Caki2 (cell line): ENCODE measurements around the gene SNW1. TPM values are rescaled to one million over a fixed set of nuclear protein-coding genes. Genes with fewer than 3 reads are reported as not detected.
"Not testable (repeated sequence)": the region's sequence is repeated elsewhere in the genome, so short reads cannot be mapped to it uniquely, and the experiment has no call there.

Source experiments
- DNase-seq: peaks from one replicate; pipeline ENCODE4 v3.0.0-alpha.2; 2015; ENCODE audit warnings: low read depth
- in situ Hi-C: cut with HindIII; loops from 2 replicates; pipeline ENCODE4 v1.10.0; 2016; ENCODE audit warnings: low sequenced_read_pairs, low pct_unique_long_range_greater_than_20kb, mixed read lengths
- total RNA-seq: library from RNA; depleted of rRNA; stranded (reverse); fragments of >200 nt; shearing (Covaris generic); gene quantifications from 2 replicates; pipeline ENCODE4 v1.2.3, GENCODE V29; 2014; ENCODE audit warnings: low replicate concordance; rRNA removed

Gene SNW1
- 39.6 and 85.5 TPM in 2 replicates for total RNA-seq

DNA sequence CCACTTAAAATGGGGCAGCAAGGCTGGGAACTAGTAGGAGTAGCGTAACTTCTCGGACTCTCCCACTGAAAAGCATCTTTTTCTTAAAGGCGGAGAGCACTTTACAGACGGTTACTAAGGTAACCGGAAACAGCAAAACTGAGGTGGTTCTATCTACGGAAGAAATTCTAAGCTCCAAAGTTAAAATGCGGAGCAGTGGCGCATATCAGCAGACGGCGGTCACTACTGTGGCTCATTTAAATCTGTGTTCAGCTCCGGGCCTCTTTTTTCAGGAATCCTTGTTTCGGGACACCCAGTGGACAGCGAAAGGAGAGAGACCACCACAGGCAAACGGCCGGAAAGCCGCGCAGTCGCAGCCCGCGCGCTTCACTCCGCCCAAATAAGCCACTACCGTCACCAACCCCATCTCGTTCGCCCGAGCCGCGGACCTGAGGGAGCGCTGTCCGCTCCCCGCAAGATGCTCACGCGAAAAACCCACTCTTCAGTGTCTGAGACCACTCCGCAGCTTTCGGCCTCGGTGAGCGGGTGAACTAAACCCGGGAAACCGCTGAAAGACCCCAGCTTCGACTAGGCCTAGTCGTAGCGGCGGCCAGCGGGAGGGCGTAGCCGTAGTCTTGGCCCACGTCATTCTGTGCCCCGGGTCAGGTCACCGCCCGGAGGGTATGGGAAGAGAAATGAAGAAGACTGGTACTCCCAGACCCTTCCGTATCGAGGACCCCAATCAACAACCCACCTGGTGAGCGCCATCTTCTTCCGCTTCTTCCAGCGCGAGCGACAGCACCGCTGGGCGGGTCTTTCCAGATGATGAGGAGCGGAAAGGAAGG lies at the start of gene SNW1:
TSS of gene SNW1 (minus strand) at position 776 of the 824 bp plus-strand sequence. CDS start at position 747, 29 bp downstream.
- peak; percentile 80 for DNase-seq
- in situ Hi-C loops: no loop called here

DNA sequence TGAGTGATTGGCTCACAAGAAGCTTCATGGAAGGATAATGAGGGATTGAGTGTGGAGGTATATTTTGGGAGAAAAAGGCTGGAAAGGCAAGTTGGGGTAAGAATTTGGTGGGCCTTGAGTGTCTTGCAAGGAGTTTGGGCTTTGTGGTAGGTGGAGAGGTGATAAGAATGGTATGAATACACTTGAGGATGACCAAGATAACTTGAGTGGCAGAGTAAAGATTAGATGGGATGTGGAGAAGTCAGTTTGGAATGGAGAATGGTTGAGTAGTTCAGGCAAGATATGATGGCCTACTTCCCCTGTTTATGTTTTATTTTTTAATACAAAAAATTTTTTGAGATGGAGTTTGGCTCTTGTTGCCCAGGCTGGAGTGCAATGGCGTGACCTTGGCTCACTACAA lies 48.1 kb upstream of the SNW1 start:
- DNase-seq: no peak

DNA sequence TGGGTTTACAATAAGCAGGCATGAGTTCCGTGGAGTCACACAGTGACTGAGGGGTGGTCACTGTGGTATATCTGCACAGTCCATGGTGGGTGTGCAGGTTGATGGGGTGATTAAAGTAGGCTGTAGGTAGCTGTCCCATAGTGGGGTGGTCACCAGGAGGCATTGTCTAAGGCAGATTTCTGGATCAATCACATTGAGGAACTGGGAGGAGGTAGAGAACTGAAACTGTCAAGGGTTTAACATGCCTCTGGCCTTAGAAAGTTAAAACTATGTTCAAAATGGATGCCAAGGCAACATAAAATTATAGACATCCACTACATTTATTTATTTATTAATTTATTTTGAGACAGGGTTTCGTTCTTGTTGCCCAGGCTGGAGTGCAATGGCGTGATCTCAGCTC lies 47.3 kb upstream of the SNW1 start:
- in situ Hi-C loops: no loop called here

More for the DNA sequence above, 48.1 kb upstream of the SNW1 start:
- in situ Hi-C loops: no loop called here

DNA sequence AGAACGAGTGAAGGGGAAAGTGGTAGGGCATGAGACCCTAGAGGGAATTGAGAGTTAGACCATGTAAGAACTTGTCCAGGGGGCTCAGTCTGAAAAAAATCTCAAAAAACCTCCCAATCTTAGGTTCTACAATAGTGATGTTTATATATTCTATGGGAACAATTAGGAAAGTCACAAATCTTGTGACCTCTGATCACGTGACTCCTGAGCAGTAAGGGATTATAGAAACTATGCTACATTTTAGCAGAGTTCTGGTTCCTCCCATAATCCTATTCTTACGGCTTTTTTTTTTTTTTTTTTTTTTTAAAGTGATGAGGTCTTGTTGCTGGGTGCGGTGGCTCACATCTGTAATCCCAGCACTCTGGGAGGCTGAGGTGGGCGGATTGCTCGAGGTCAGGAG lies 44.8 kb upstream of the SNW1 start:
- no peak for DNase-seq
- in situ Hi-C loops: no loop called here

More for the DNA sequence above, 47.3 kb upstream of the SNW1 start:
- DNase-seq: no peak

DNA sequence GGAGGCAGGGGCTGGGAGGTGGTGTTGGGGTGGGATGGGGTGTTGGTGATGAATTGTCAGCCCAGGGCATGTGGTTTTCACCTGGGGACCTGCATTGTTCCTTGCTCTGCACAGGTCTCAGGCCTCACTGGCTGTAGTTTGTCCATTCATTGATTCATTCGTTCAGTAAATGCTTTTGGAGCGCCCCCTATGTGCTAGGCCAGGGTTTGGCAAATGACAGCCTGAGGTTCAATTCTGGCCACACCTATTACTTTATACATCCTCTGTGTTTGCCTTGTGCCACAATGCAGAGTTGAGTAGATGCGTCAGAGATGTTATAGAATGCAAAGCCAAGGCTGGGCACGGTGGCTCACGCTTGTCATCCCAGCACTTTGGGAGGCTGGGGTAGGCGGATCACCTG lies 43.6 kb upstream of the SNW1 start:
- no peak for DNase-seq
- in situ Hi-C loops: no loop called here

DNA sequence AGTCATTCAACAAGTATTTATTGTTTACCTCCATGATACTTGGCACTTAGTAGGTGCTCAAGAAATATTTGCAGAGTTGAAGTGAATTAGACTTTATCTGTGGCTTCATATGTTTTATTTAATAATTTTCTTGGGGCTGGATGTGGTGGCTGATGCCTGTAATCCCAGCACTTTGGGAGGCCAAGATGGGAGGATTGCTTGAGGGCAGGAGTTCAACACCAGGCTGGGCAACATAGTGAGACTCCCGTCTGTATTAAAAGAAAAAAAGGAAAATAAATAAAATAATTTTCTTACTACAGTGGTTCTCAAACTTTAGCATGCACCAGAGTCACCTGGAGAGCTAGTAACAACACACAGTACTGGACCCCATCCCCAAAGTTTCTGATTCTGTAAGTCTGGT lies 39.9 kb upstream of the SNW1 start:
- in situ Hi-C loops: no loop called here
- DNase-seq: no peak

DNA sequence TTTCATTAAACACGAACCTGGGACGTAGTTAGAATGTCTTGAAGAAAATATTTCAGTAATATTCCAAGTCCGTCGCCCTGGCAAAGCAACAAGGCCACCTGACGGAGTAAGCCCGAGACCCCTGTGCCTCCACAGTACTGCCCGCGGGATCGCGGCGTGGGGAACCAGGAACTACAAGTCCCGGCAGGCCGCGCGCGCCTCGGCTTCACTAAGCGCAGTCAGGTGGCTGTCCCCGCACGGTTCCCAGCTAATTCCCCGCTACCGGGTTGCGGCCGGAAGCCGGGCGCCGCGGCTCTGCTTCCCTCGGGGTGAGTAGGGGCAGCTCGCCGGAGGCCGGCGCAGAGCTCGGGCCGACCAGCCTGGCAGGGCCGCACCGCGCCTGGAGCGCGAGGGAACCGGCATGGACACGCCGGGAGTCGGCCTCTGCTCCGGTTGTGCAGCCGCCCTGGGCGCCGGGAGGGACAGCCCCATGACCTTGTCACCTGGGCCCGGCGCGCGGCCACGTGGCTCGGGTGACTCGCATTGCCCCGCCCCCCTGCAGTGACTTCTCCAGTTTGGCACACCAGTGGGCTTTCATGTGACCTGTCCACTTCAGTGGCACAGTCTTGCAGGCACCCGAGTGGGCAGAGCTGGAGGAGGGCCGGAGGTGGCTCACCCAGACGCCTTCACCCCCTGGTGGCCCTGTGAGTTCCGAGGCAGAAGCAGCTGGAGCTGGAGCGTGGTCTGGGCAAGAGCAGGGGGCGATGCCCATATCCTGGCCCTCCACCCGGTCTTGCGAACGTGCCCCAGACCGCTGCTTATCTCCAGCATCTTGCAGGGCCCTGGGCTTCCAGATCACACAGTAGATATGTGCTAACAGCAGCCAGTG lies 39.1 kb upstream of the SNW1 start, which contains the start of gene ADCK1:
TSS of gene ADCK1 (plus strand) at position 247 of the 868 bp plus-strand sequence. CDS start 18,870 bp downstream, outside the sequence.
- in situ Hi-C loops: no loop called here
- DNase-seq: peak; percentile 83

DNA sequence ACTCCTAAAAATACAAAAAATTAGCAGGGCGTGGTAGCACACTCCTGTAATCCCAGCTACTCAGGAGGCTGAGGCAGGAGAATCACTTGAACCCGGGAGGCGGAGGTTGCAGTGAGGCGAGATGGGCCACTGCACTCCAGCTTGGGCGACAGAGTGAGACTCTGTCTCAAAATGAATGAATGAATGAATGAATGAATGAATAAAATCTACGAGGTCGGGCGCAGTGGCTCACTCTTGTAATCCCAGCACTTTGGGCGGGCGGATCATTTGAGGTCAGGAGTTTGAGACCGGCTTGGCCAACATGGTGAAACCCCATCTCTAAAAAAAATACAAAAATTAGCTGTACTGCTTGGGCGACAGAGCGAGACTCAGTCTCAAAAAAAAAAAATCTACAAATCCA lies 38.5 kb upstream of the SNW1 start:
- in situ Hi-C loops, DNase-seq: not testable (repeated sequence)

DNA sequence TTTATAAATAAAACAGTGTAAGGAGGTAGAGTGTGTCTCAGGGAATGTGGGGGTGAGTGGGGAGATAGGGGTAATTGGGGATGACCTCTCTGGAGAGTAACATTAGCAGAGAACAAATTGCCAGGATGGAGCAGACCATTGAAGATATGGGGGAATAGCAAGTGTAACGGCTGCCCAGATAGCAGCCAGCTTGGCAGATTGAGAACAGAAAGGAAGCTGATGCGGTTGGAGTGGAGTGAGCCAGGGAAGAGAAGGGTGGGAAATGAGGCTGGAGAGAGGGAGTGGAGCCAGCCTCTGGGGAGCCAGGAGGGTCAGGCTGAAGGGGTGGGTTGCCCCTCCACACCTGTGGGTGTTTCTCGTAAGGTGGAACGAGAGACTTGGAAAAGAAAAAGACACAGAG lies 33.4 kb upstream of the SNW1 start:
- DNase-seq: no peak
- in situ Hi-C loops: no loop called here

DNA sequence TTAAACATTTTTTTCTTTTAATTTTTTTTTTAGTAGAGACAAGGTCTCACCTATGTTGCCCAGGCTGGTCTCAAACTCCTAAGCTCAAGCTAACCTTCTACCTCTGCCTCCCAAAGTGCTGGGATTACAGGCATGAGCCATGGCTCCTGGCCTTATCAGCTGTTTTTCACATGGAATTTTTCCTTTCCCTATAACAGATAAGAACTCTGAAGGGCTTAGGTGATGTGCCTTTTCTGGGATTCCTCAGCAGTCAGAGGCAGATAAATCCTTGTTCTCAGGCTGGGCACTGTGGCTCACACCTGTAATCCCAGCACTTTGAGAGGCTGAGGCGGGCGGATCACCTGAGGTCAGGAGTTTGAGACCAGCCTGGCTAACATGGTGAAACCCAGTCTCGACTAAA lies 32.3 kb upstream of the SNW1 start:
- in situ Hi-C loops, DNase-seq: not testable (repeated sequence)

DNA sequence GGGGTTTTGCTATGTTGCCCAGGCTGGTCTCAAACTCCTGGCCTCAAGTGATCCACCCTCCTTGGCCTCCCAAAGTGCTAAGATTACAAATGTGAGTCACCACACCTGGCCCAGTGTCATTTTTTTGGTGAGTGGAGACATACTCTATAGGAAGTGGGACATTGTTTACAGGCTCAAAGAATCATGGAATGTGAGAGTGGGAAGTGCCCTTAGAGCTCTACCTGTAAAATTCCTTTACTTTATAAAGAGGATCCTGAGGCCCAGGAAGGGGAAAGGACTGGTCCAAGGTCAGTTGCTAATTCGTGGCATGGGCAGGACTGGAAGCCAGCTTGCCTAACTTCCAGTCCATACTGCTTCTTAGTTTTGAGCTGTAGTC lies 30.3 kb upstream of the SNW1 start:
- DNase-seq: no peak
- in situ Hi-C loops: no loop called here

DNA sequence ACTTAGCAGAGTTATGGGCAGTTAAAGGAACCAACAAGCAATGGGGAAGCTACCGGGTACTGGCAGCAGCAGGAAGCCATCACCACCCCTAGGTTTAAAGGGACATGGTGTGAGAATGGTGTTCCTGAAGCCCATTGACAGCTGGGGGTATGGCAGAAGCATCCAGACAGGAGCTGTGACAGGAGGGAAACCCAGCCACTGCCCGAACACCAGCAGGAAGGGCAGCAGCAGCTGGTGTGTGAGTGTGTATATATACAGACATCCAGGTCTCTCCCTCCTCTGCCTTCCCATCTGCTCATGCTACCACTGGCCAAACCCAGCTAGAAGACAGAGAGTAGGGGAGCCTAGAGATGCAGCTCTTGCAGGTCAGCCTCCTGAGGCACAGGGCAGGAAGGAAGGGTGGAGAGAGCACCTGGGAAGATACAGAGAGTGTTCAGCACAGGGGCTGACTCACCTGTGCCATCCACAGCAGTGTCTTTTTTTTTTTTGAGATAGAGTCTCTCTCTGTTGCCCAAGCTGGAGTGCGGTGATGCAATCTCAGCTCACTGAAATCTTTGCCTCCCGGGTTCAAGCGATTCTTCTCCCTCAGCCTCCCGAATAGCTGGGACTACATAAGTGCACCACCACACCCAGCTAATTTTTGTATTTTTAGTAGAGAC lies 29.7 kb upstream of the SNW1 start:
- no peak for DNase-seq
- in situ Hi-C loops: no loop called here

DNA sequence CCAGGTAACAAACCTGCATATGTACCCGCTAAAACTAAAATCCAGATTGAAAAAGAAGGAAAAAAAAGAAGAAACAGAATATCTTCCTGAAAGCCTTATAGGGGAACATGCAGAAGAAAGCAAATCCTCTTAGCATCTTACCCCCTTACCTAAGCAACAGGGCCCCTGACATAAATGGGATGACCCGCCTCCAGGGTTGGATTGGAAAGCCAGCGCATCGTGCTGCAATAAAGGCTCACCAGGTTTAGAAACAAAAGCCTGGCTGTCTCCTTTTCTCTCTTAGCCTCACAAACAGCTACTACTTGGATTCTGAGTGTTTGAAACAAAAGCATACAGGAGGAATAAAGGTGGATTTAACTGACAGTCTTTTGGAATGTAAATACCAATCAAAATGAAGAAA lies 25.2 kb upstream of the SNW1 start:
- in situ Hi-C loops: no loop called here
- no peak for DNase-seq

DNA sequence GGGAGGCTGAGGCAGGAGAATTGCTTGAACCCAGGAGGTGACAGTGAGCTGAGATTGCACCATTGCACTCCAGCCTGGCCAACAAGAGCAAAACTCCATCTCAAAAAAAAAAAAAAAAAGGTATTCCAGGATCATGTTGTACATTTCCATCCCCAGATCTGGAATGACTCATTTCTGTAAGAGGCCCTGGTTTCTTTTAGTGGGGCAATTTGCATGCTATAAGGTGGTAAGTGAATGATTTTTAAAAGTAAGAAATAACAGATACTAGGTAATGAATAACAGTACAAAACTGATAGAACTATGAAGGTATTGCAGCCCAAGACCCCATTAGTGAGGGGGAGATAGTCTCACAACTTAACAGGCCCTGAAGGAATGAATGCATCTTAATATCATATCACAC lies 21.2 kb upstream of the SNW1 start:
- no peak for DNase-seq

DNA sequence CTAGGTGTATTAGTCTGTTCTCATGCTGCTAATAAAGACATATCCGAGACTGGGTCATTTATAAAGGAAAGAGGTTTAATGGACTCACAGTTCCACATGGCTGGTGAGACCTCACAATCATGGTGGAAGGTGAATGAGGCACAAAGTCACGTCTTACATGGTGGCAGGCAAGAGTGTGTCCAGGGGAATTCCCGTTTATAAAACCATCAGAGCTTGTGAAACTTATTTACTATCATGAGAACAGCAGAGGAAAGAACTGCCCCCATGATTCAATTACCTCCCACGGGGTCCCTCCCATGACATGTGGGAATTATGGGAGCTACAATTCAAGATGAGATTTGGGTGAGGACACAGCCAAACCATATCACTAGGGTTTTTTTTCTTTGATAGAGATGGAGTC lies 13.0 kb upstream of the SNW1 start:
- DNase-seq, in situ Hi-C loops: not testable (repeated sequence)

More for the DNA sequence above, 21.2 kb upstream of the SNW1 start:
- in situ Hi-C loops: no loop called here

DNA sequence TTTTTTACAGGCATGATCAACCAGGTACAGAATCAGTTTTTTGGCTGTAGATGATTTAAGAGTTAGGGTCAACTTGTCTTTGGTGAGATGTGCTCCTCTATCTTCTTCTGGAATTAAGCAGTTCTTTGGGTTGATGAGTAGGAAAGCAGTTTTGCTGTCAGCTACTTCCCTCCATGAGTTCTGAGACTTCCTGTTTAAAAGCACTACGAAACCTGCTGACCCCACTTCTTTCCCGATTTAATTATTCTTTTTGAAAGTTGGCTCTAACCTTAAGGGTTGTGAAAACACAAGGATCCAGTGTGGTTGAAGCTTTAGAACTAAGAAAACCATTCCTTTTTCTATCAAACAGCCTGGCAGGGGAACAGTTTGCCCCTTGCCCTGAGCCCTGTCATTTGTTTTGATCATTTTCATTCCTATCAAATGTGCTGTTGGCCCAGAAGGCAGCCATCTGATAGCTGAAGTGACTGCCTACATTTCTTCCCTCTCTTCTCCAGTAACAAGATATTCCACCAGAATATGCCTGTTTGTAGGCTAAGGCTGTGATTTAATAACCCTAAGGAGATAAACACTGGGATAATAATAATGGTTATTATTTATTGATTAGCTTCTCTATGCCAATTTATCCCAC lies 7.6 kb upstream of the SNW1 start:
- in situ Hi-C loops: not testable (repeated sequence)

DNA sequence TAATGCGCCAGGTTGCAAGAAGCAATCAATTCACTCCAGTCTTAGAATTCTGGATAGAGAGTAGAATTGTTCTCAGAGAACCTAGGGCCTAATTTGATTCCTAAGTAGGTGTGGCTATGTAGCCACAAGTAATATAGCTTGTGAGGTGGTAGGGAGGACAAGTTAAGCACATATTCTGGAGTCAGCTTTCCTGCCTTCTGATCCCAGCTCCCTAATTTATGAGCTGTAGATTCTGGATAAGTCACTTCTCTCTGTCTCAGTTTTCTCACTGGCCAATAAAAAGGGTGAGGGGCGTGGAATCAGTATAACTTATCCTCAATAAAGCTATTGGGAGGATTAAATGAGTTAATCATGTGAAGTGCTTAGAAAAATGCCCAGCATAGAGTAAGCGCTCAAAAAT lies 3.0 kb upstream of the SNW1 start:
- in situ Hi-C loops: no loop called here
- no peak for DNase-seq

More for the DNA sequence above, 7.6 kb upstream of the SNW1 start:
- not testable (repeated sequence) for DNase-seq

DNA sequence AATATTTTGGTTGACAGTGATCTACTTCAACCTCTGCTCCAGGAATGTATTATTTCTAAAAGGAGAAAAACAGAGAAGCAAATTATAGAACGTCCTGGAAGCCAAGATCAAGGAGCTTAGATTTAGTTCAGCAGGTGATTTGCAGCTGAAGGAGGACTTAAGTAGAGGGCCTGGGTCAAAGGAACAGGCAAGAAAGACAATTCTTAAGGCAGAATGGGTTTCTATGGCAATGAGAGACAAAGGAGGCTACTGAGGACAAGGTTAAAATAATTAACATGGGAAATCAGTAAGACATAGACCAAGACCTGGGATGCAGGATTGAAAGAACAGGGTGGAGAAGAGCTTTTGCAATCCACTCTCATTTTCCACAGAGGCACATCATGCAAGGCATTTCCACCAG lies 2.4 kb upstream of the SNW1 start:
- no peak for DNase-seq
- in situ Hi-C loops: no loop called here
